ENCODE data around the gene TRAM2.

GRCh38 chr6:52539607-52540006 is 37.3 kb downstream of the TRAM2 start:
- TF ChIP-seq POLR2A (IDR thresholded peaks at IDR 0.05) (no peak), CTCF (IDR thresholded peaks at IDR 0.05) (no peak)
